ENCODE data around the gene ARHGAP15.

ARHGAP15 gene

DNA sequence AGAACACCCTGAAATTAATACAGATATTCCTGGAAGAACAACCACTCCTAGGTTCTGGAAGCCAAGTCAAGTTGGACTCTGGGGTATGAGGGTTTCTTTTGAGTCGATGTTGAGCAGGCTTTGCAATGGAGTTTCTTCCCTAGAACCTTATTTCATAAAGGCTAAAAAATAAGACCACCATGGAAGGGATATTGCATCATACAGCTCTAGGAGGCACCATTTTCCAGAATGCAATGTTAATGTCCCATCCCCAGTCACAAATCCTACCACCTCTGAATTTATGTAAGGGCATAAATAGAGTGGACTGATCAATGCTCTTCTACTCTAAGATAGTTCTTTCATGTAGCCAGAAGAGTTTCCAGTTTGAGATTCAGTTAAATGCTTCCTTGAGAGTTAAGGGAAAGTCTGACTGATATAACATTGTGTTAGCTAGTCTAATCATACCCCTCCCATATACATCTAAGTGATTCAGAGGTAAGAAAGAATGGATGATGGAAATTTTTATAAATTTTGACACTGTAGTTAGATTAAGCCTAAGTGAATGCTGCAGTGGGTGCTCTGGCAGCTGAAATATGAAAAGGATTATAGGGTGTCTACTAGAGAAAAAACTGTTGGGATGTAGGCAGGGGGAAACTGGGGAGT is 22.0 kb downstream of the ARHGAP15 start:
- Histone ChIP-seq H3K4me3 (no peak overlapping the region), H3K27ac (no peak overlapping the region)
- no peak for DNase-seq (ENCODE audit: low spot score)
- TF ChIP-seq, protein P1, sequence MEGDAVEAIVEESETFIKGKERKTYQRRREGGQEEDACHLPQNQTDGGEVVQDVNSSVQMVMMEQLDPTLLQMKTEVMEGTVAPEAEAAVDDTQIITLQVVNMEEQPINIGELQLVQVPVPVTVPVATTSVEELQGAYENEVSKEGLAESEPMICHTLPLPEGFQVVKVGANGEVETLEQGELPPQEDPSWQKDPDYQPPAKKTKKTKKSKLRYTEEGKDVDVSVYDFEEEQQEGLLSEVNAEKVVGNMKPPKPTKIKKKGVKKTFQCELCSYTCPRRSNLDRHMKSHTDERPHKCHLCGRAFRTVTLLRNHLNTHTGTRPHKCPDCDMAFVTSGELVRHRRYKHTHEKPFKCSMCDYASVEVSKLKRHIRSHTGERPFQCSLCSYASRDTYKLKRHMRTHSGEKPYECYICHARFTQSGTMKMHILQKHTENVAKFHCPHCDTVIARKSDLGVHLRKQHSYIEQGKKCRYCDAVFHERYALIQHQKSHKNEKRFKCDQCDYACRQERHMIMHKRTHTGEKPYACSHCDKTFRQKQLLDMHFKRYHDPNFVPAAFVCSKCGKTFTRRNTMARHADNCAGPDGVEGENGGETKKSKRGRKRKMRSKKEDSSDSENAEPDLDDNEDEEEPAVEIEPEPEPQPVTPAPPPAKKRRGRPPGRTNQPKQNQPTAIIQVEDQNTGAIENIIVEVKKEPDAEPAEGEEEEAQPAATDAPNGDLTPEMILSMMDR (IDR thresholded peaks at IDR 0.05), result no peak

DNA sequence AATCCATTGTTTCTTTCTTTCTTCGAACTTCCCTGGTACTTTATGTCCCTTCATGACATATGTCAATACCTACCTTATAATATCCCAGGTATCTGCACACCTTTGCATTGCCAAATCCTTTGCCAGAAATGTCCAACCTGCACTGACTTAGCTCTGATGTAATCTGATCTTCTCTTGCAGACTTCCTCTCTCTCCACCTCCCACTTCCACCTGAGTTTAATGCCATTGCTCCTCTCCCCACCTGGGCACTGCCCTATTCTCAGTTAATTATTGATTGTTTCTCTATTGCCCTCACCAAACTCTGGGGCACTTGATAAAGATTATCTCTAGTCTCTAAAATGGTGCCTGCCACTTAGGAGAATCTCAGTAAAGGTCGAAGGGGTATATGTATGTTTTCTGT is 23.0 kb downstream of the ARHGAP15 start:
- no peak overlapping the region for H3K27ac ChIP-seq
- no peak for DNase-seq (ENCODE audit: low spot score)
- TF ChIP-seq, protein P1 (IDR thresholded peaks at IDR 0.05), result no peak
- H3K4me3 ChIP-seq, result no peak overlapping the region

DNA sequence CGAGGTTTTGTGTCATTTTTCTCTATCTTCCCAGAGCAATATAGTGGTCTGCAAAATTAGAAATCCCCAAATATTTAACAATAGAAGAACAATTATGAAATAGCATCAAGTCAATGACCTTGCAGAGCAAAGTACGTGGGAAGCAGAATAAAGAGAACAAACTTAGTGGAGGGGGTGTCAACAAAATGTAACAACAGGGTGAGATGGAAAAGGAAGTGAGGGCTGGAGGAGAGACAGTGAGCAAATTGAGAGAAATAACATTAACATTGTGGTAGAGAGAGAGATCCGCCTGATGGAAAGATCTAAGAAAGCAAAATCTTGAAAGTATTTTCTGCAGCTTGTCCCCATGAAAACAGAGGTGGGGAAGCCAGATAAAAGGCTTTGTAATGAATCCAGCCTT is 23.4 kb downstream of the ARHGAP15 start:
- H3K27ac ChIP-seq, result no peak overlapping the region

DNA sequence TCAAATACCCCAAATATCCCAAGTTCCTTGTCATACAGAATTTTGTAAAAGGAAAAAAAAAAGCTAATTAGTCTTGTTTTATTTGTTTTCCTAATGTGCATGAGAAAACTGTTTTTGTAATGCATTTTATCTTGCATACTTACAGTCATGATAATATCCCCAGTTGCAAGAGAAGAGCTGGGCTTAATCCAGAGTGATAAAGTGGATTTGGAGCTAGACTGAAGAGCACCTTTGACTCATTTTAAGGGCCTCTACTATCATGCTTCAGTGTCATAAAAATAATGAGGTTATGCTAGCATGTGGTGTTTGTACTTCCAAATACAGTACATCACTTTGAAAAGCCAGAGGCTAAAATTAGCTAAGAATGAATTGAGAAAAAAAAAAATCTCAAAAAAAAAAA is 26.4 kb downstream of the ARHGAP15 start:
- Histone ChIP-seq H3K27ac (no peak overlapping the region), H3K4me3 (no peak overlapping the region)
- DNase-seq (ENCODE audit: low spot score), result no peak
- TF ChIP-seq, protein P1 (IDR thresholded peaks at IDR 0.05), result no peak

More for the DNA sequence above, 23.4 kb downstream of the ARHGAP15 start:
- no peak overlapping the region for H3K4me3 ChIP-seq
- no peak for DNase-seq (ENCODE audit: low spot score)
- TF ChIP-seq, protein P1 (IDR thresholded peaks at IDR 0.05), result no peak

DNA sequence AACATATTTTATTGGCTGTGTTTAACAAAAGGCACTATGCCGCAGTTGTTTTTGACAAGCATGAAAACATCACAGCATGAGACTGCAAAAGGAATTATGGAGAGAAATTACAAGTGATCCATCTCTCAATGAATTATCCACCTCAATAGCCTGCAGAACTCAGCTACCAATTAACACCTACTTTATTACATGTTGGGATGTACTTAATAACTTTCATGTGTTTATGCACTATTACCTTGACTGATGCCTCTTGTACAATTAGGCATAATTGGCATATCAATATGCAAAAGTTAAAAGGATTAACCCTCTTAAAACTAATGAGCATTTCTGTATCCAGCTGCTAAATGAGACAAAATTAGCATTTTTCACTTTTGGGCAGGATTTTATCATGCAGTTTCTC is 27.8 kb downstream of the ARHGAP15 start:
- TF ChIP-seq, protein P1 (IDR thresholded peaks at IDR 0.05), result no peak
- H3K27ac ChIP-seq, result no peak overlapping the region
- no peak for DNase-seq (ENCODE audit: low spot score)
- H3K4me3 ChIP-seq, result no peak overlapping the region

DNA sequence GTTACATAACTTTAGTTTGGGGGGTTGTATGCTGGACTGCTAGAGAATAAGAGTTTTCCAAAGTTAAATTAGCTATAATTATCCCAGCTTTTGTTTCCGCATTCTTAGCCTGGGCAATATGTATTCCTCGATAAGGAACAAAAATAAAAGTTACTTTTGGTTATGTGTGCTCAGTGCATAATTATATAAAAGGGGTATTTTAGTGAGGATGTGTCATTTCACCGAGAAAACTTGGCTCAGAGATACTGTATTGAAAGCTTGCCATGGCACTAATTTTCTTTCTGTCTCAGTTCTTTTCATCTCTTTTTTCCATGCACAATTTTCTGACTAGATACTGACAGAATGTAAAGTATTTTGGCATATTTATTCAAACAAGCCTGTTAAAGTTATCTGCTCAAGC is 28.2 kb downstream of the ARHGAP15 start:
- Histone ChIP-seq H3K27ac (no peak overlapping the region), H3K4me3 (no peak overlapping the region)
- TF ChIP-seq, protein P1 (IDR thresholded peaks at IDR 0.05), result no peak
- no peak for DNase-seq (ENCODE audit: low spot score)

DNA sequence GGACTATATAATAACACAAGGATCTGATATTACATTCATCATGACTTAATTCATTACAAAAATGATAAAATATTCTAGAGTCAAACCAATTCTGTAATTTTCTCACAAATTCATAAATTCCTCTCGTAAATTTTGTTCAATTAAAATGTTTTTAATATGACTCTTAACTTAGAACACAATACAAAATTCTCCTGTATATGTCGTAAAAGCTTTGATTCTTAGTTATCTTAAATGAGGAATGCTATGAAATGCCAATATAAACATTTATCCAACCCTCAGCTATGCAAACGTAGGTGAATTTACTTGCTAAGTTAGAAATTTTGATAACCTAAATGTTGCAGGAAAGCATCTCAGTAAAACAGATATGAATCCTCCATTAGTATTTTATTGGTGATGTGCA is 28.9 kb downstream of the ARHGAP15 start:
- TF ChIP-seq, protein P1 (IDR thresholded peaks at IDR 0.05), result no peak
- Histone ChIP-seq H3K27ac (no peak overlapping the region), H3K4me3 (no peak overlapping the region)
- no peak for DNase-seq (ENCODE audit: low spot score)

Data from coronary artery (tissue), 2 donors.